GM15510 (cell line): ENCODE measurements around the gene NUBPL.

Experiments
- POLR2A ChIP-seq: IDR thresholded peaks from 3 replicates; pipeline ENCODE4 v1.6.1; 2011; ENCODE audit warnings: borderline replicate concordance; ENCODE audit not compliant: insufficient read length; ENCODE audit errors: extremely low read depth

Gene NUBPL

GRCh38 chr14:31749275-31749674 is 188.1 kb downstream of the NUBPL start:
- no peak for TF ChIP-seq POLR2A

- no peak for TF ChIP-seq POLR2A
Observed at GRCh38 chr14:31752867-31753661, 191.9 kb downstream of the NUBPL start.

GRCh38 chr14:31758941-31759340 is 197.7 kb downstream of the NUBPL start:
- no peak for TF ChIP-seq POLR2A

GRCh38 chr14:31760277-31760676 is 199.1 kb downstream of the NUBPL start:
- no peak for TF ChIP-seq POLR2A

- TF ChIP-seq POLR2A, result no peak
Observed at GRCh38 chr14:31761325-31761724, 200.1 kb downstream of the NUBPL start.

- no peak for TF ChIP-seq POLR2A
Observed at GRCh38 chr14:31763041-31763440, 201.8 kb downstream of the NUBPL start.

GRCh38 chr14:31766315-31766892 is 205.2 kb downstream of the NUBPL start:
- no peak for TF ChIP-seq POLR2A

GRCh38 chr14:31768355-31768754 is 207.2 kb downstream of the NUBPL start:
- TF ChIP-seq POLR2A, result no peak

- no peak for TF ChIP-seq POLR2A
Observed at GRCh38 chr14:31770271-31770670, 209.1 kb downstream of the NUBPL start.

GRCh38 chr14:31774567-31774966 is 213.4 kb downstream of the NUBPL start:
- no peak for TF ChIP-seq POLR2A

- TF ChIP-seq POLR2A, result no peak
Observed at GRCh38 chr14:31777312-31777711, 216.1 kb downstream of the NUBPL start.

GRCh38 chr14:31781578-31781977 is 220.4 kb downstream of the NUBPL start:
- no peak for TF ChIP-seq POLR2A

- no peak for TF ChIP-seq POLR2A
Observed at GRCh38 chr14:31785574-31785973, 224.4 kb downstream of the NUBPL start.

- no peak for TF ChIP-seq POLR2A
Observed at GRCh38 chr14:31787377-31787776, 226.2 kb downstream of the NUBPL start.

- no peak for TF ChIP-seq POLR2A
Observed at GRCh38 chr14:31788340-31788739, 227.1 kb downstream of the NUBPL start.

GRCh38 chr14:31792726-31793125 is 231.5 kb downstream of the NUBPL start:
- no peak for TF ChIP-seq POLR2A

GRCh38 chr14:31802838-31803237 is 241.6 kb downstream of the NUBPL start:
- TF ChIP-seq POLR2A, result no peak

- no peak for TF ChIP-seq POLR2A
Observed at GRCh38 chr14:31806249-31806648, 245.0 kb downstream of the NUBPL start.
